ENCODE data around the gene ATXN1. TPM values are rescaled to one million over a fixed set of nuclear protein-coding genes. Genes with fewer than 3 reads are reported as not detected.

The ATXN1 gene
- total RNA-seq, 1 donor from 2014 or later: 18.4 TPM

DNA sequence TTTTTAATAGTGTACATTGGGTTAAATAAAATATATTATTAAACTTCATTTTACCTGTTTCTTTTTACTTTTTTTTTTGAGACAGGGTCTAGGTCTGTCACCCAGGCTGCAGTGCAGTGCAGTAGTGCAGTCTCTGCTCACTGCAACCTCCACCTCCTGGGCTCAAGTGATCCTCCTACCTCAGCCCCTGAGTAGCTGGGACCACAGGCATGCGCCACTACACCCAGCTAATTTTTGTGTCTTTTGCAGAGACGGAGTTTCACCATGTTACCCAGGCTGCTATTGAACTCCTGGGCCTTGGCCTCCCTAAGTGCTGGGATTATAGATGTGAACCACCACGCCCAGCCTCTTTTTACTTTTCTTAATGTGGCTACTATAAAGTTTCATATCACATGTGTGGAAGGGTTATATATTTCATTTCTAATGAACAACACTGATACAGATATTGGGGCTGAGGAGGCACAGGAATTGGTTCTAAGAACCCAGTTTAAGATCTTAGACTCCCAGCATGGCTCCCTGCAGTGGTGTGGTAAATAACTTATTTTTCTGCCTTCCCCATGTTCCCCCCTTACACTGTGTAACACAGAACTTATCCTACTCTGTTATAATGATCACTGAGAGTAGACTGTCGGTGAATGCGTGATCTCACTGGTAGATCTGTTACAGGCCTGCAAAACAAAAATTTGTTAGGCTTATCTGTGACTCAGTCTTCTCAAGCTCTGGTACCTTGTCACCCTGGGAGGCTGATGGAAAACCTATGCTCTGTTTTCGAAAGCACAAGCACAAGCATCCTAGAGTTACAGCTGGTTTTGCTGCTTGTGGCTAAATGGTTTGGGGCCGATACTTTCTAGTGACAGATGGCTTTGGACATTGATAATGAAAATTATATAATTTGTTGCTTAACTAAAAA, 5.8 kb upstream of the ATXN1 start:
- Histone ChIP-seq H3K27me3 (ENCODE audit: control insufficient read depth, insufficient read depth, low read length) (no peaks in the 10 kb centered on the region), H3K4me3 (ENCODE audit: low read depth, low read length) (no peak overlapping the region), H3K36me3 (ENCODE audit: control insufficient read depth, insufficient read depth, low read length) (no peaks in the 10 kb centered on the region)
- no peak for DNase-seq (ENCODE audit: low read depth)
- FAIRE-seq: no peak
- TF ChIP-seq, protein P1, sequence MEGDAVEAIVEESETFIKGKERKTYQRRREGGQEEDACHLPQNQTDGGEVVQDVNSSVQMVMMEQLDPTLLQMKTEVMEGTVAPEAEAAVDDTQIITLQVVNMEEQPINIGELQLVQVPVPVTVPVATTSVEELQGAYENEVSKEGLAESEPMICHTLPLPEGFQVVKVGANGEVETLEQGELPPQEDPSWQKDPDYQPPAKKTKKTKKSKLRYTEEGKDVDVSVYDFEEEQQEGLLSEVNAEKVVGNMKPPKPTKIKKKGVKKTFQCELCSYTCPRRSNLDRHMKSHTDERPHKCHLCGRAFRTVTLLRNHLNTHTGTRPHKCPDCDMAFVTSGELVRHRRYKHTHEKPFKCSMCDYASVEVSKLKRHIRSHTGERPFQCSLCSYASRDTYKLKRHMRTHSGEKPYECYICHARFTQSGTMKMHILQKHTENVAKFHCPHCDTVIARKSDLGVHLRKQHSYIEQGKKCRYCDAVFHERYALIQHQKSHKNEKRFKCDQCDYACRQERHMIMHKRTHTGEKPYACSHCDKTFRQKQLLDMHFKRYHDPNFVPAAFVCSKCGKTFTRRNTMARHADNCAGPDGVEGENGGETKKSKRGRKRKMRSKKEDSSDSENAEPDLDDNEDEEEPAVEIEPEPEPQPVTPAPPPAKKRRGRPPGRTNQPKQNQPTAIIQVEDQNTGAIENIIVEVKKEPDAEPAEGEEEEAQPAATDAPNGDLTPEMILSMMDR (IDR thresholded peaks at IDR 0.05; ENCODE audit: insufficient read depth, low read length, severe bottlenecking): no peak

DNA sequence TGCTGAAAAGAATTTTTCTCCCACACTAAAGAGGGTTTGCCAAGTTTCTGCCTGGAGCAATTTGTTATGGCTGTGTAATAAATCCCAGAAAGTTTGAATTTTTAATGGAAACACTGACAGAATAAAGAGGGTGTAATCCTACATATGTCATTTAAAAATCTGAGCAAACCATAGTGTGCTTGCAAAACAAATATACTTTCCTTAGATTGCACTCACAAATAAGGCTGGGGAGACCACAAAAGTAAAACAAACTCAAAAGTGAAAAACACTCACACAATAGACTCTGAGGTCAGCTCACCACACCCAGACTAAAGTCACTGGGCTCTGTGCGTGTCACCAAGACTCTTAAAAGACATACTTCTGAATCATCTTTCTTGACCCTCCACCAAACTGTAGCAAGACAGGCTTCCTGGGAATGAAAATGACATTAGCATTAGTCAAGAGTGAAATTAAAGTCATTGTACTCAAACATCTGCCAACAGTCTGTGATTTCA, 4.8 kb upstream of the ATXN1 start:
- Histone ChIP-seq H3K36me3 (ENCODE audit: control insufficient read depth, insufficient read depth, low read length) (no peaks in the 10 kb centered on the region), H3K27me3 (ENCODE audit: control insufficient read depth, insufficient read depth, low read length) (no peaks in the 10 kb centered on the region), H3K4me3 (ENCODE audit: low read depth, low read length) (no peak overlapping the region)
- FAIRE-seq (no peak), DNase-seq (ENCODE audit: low read depth) (peak; percentile 82)
- TF ChIP-seq, protein P1 (IDR thresholded peaks at IDR 0.05; ENCODE audit: insufficient read depth, low read length, severe bottlenecking): no peak

DNA sequence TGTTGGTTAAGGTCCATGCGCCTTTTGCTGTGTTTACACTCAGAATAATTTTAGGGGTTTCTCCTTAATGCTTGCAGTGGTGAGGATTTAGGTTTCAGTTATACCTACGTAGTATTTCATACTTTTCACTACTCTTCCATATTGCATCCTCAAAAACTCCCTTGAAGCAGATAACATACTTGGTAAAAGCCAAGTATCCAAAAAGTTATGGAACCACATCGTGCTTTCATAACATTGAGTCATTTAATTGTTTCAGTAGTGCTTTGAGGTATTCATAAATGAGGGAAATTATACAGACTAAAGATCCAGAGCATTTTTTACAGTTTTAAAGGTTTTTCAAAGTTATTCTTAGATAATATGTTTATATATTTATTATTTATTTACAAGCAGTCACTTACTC, 4.0 kb upstream of the ATXN1 start:
- TF ChIP-seq, protein P1 (IDR thresholded peaks at IDR 0.05; ENCODE audit: insufficient read depth, low read length, severe bottlenecking): no peak
- H3K27me3 ChIP-seq (ENCODE audit: control insufficient read depth, insufficient read depth, low read length): no peaks in the 10 kb centered on the region
- no peak for DNase-seq (ENCODE audit: low read depth)
- no peak for FAIRE-seq
- H3K4me3 ChIP-seq (ENCODE audit: low read depth, low read length): no peak overlapping the region
- no peaks in the 10 kb centered on the region for H3K36me3 ChIP-seq (ENCODE audit: control insufficient read depth, insufficient read depth, low read length)

DNA sequence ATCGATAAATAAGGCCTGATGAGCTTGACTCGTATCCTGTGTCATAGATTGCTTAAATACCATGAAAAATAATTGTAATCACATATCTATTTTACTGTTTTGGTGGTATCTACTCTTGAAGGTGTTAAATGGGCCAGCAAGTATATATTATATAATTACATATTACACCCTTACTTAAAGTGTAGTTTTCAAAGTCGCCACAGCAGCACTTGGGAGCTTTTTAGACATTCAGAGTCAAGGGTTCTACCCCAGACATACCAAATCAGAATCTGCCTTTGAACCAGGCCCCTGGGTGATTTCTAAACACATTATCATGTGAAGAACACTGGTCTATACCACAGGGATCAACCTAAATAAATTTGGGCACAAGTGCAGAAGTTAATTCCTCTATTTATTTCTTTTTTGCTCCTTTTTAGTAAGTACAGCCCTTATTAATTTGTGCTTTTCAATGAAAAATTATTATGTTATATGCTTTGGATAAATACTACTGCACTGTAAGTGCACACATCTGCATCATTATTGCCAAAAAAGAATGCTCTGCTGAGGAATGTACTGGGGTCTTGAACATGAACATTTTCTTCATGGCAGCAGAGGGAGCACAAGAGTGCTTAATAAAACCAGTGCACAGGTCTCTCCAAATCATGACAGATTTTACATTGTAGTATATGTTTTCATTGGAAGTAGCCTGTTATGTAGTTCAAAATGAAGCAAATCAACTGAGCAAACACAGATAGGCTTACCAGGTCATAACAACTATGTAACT, 3.1 kb upstream of the ATXN1 start:
- TF ChIP-seq, protein P1 (IDR thresholded peaks at IDR 0.05; ENCODE audit: insufficient read depth, low read length, severe bottlenecking): peak; percentile 22
- H3K4me3 ChIP-seq (ENCODE audit: low read depth, low read length): no peak overlapping the region
- no peaks in the 10 kb centered on the region for H3K36me3 ChIP-seq (ENCODE audit: control insufficient read depth, insufficient read depth, low read length)
- FAIRE-seq (no peak), DNase-seq (ENCODE audit: low read depth) (peak; percentile 45)
- no peaks in the 10 kb centered on the region for H3K27me3 ChIP-seq (ENCODE audit: control insufficient read depth, insufficient read depth, low read length)

DNA sequence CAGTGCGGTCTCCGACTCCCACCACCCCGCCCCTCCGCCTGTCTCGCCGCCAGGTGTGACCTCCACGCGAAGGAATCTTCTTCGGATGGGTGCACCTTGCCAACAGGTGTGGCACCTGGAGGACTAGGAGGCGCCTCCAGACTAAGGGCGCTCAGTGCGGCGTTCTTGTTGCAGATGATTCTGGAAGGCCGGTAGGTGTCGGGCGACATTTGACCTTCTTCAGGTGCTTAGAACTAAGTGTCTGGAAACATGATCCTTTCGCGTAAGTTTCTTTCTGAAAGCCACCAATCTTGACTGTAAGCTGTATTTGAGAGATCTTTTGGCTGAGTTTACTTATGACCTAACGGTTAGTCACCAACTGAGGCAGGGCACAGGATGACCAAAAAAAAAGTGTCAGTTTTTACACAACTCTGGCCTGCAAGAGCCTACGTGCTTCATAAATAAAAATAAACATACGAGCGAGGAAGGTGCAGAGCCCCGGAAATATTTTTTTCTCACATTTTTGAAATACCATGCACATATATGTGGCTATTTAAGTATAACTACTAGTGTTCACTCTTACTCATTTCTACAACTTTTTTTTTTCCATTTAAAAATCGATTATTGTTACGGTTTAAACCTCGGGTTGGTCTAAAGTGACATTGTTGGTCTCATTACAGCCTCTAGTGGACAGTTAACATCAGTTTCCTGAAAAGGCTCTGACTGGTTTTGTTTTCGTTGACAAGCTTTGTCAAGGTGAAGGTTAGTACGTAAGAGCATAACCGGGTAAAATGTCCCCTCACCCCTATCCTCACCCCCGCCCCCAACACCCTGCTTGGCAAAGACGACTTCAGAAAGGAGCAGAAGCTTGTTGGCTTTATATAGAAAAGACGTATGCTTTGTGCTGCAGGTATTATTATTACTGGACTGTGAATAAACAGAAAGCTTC, 1.6 kb upstream of the ATXN1 start:
- H3K36me3 ChIP-seq (ENCODE audit: control insufficient read depth, insufficient read depth, low read length): no peaks in the 10 kb centered on the region
- peak; percentile 97 for DNase-seq (ENCODE audit: low read depth)
- no peak for FAIRE-seq
- TF ChIP-seq, protein P1 (IDR thresholded peaks at IDR 0.05; ENCODE audit: insufficient read depth, low read length, severe bottlenecking): peak; percentile 67
- H3K27me3 ChIP-seq (ENCODE audit: control insufficient read depth, insufficient read depth, low read length): no peaks in the 10 kb centered on the region
- peak overlapping the region; percentile 81 for H3K4me3 ChIP-seq (ENCODE audit: low read depth, low read length)
